Fibroblast of skin of scalp (primary cell): Measurements from ENCODE around the gene ASIC1.
"Not testable (repeated sequence)": the region's sequence is repeated elsewhere in the genome, so short reads cannot be mapped to it uniquely, and the experiment has no call there.

Source experiments
- DNase-seq: peaks from one replicate; pipeline ENCODE4 v3.0.0-alpha.2; 2013

ASIC1 gene

DNA sequence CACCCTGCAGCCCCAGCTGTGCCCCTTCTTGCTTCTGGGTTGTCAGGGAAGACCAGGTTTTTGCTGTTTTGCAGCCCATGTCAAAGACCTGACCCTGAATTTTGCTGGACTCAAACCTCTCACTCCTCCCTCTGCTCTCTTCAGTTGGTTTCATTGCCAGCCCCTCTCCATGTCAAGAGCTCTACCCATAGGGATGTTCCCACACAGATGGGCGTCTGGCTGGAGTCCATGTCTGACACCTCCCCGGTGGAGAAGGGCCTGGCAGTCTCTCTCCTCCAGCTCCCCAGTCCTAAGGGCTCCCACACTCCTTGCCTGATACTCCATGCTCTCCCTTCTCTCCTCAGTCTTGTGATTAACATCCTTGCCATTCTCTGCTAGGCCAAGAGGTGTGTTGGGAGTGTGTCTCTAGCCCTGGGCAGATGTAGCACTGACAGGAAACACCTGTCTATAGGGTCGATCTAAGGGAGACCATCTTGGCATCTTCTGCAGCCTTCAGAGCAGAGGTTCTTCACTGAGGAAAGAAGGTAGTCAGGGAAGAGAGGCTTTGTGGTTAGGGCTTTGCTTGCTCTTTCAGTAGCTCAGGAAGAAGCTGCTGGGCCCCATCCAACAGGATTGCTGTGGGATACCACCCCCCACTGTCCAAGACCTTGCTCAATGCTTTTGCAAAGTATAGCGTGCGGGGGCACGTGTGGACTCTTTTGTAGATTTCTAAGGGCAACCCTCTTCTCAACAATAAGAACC is 4.7 kb downstream of the ASIC1 start:
- peak; percentile 34 for DNase-seq

- no peak for DNase-seq
These were observed 5.5 kb downstream of the ASIC1 start for GRCh38 chr12:50062728-50063460.

DNA sequence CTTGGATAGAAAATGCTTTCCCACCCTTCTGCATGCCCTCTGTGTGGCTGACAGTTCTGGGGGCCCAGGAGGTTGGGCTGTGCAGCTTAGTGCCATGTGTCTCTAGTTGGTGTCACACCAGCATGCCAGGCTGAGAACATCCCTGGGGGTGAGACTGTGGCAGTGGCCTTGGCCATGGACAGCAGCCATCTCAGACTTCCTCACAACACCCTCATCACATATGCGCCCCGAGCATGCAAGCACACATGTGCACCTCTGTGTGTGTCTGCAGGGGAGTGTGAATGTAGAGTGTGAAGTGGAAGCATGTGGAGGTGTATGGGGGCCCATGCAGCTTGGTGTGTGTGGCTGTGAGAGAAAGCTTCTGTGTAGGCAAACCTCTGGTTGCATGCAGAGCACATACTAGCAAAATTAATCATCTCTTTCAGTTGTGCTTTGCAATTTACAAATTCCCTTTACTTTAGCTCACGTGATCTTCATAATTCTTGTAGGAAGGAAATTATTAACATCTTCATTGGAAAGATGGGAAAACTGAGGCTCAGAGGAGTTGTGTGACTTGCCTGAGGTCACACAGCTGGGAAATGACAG is 8.4 kb downstream of the ASIC1 start:
- peak; percentile 61 for DNase-seq

DNA sequence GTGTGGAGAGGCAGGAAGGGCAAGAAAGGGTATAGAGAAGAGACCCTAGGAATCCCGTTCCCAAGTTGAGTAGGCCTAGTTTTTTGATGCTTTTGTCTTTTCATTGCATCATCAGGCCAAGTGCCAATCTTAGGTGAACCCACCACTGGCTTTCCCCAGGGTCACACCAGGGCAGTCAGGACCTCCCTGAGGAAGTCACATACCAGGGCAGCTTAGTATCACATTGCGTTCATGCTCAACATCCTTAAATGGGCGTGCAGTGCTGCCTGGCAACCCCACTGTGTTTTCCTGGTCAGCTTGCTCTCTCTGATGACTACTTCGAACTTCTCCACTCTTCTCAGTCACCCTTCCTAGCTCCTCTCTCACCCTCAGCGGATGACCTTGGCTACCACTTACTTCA is 9.0 kb downstream of the ASIC1 start:
- DNase-seq: peak; percentile 96

DNA sequence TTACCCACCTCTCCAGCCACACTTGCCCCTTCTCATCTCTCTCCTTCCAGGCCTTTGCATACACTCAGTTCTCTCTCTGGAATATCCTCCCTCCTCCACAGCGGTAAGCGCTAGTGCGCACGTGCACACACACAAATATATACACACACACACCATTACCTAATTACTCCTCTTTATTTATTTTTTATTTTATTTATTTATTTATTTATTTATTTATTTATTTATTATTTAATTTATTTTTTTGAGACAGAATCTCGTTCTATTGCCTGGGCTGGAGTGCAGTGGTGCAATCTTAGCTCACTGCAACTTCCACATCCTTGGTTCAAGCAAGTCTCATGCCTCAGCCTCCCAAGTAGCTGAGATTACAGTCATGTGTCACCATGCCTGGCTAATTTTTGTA is 11.7 kb downstream of the ASIC1 start:
- no peak for DNase-seq

DNA sequence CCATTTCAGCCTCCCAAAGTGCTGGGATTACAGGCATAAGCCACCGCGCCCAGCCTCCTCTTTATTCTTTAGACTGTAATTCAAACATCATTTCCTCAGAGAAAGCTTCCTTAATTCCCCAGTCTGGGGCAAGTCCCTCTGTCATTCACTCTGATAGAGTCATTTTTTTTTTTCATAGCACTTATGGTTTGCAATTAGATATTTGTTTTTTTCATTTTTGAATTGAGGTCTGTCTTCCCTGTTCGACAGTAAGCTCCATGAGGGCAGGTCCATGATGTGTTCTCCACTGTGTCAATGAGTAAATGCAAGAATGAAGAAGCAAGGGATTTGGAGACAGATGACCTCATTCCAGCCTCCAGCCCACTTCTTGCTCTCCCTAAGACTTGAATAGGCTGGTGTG is 12.1 kb downstream of the ASIC1 start:
- DNase-seq: no peak

DNA sequence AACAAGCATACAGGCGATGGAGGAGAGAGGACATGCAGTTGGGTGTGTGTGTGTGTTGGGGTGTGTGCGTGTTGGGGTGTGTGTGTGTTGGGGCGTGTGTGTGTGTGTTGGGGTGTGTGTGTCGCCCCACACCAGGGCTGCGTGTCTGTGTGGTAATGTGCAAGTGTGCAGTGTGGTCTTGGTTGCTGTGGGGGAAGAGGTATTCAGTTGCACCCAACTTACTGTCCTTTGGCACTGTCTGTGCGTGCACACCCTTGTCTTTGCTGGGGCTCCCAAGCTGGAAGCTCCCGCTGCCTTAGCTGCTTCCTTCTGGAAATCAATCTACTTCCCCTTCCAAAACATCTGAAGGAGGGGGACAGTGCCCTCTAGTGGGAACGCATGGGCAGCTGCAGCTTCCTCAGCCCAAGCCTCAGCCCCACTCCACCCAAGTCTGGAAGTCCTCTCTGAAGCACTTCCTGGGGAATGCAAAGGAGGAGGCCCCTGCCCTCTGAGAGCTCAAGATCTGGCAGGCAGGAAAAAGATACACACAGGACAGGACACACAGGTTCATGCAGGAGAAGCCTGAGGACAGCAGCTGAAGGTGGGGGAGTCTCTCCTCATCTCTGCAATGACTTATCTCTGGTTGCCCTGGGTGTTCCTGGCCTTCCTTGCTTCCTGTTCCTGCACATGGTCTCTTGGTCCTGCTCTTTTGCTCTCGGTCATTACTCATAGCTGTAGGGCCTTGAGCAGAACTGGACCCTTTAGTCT is 13.1 kb downstream of the ASIC1 start:
- peak; percentile 84 for DNase-seq

DNA sequence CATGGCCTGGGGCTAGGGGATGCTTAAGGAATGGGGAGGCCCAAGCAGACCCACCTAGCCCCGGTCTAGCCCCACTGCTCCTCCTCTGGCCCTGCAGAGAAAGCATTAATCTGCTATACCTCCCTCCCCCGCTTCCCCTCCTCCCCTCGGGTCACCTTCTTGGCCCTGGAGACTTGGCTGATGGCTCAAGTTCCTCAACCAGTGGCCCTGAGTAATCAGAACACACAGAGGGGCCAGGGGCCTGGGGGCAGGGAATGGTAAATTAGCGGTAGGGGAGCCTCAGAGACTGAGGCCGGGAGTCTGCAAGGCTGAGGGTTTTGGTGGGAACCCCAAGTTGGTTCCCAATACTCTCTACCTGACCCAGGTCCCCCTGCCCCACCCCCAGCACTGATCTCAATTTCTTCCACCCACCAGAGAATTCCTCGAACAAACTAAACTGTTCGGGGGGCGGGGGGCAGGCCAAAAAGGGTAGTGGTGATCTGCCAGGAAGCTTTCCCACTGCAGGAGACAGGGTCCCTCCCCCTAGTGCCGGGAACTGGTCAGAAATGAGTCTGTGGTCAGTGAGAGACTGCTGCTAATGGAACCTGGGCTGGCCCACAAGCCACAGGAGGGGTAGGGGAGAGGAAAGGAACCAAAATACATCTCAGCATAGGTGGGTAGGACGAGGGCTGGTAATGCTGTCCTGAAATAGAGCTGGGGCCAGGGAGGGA is 15.0 kb downstream of the ASIC1 start:
- no peak for DNase-seq

DNA sequence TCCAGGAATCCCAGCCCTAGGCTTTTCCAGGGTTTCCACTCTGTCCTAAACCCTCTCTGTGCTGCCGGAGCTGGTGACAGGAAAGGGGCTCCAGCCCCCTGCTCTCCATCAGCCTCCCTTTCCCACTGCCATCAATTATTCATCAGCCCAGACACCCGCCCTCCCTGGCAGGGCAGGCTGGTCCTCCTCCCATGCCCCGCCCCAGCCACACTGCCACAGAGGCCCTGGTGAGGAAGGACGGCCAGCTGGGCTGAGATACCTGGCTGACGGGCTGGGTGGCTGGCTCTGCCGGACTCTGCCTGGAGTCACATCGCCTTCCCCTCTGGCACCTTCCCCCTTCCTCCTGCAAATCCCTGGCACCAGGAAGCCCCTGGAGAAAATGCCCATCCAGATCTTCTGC is 15.8 kb downstream of the ASIC1 start:
- no peak for DNase-seq

DNA sequence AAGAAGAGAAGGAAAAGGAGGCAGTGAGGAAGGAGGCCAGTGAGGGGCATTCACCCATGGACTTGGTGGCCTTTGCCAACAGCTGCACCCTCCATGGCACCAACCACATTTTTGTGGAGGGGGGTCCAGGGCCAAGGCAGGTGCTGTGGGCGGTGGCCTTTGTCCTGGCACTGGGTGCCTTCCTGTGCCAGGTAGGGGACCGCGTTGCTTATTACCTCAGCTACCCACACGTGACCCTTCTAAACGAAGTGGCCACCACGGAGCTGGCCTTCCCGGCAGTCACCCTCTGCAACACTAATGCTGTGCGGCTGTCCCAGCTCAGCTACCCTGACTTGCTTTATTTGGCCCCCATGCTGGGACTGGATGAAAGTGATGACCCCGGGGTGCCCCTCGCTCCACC is 16.3 kb downstream of the ASIC1 start:
- DNase-seq: no peak

DNA sequence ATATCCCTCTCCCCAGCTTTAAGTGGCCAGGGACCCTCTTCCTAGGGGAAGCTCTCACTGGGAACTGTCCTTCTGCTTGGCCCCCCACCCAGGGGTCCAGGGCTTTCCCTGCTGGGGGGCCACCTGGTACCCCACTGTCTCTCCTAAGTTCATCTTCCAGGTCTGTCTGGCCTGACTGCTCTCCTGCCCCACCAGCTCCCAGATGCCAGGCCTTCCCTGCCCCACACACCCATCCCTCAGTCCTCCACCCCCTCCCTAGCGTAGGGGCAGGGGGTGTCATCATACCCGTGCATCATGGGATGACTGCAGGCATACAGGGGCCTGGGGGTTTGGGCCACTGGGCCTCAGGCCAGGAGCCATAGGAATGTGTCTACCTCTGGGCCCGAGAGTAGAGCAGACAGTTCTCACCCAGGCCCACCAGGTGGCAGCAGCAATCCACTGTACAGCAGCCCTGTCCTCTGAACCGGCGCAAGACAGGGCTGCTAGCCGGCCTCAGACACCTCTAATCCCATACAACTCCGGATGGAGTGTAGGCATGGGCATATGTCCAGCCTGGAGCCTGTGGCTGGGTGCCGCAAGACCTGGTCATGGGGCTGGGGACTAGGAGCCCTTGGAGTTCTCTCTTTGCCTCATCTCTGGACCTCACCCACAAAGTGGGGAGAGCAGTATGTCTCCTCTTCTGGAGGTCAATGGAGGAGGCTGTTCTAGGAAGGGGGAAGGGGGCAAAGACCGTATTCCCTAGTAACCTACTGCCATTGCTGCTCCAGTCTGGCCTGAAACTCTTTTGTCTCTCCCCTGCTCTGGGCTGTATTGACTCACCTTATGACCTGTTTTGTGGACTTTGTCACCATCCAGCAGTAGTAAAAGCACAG is 17.8 kb downstream of the ASIC1 start:
- peak; percentile 80 for DNase-seq

GRCh38 chr12:50075808-50076170 is 18.4 kb downstream of the ASIC1 start:
- DNase-seq: no peak

GRCh38 chr12:50077099-50077498 is 19.7 kb downstream of the ASIC1 start:
- DNase-seq: no peak

DNA sequence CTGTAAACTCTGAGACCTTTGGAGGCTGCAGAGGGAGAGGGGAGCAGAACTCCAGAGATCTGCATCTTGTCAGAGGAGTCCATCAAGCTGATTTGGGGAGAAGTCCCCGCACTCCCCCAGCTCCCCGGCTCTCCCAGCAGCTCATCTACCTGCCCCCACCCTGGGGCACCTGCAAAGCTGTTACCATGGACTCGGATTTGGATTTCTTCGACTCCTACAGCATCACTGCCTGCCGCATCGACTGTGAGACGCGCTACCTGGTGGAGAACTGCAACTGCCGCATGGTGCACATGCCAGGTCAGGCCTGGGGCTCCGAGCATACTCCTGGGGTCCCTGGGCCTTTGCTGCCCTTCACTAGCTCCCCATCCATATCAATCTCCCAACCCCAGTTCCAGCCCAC is 20.9 kb downstream of the ASIC1 start:
- DNase-seq: no peak

DNA sequence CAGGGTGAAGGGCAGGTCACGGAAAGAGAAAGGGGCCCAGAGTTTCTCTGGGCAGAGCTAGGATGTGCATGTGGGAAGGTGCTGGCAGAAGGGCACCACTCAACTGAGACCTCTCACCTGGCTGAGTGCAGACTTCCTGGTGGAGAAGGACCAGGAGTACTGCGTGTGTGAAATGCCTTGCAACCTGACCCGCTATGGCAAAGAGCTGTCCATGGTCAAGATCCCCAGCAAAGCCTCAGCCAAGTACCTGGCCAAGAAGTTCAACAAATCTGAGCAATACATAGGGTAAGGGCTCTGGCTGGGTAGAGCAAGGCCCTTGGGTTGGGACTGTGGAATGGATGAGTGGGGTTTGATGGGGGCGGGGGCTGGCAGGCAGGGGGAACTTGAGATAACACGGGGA is 22.4 kb downstream of the ASIC1 start:
- no peak for DNase-seq

DNA sequence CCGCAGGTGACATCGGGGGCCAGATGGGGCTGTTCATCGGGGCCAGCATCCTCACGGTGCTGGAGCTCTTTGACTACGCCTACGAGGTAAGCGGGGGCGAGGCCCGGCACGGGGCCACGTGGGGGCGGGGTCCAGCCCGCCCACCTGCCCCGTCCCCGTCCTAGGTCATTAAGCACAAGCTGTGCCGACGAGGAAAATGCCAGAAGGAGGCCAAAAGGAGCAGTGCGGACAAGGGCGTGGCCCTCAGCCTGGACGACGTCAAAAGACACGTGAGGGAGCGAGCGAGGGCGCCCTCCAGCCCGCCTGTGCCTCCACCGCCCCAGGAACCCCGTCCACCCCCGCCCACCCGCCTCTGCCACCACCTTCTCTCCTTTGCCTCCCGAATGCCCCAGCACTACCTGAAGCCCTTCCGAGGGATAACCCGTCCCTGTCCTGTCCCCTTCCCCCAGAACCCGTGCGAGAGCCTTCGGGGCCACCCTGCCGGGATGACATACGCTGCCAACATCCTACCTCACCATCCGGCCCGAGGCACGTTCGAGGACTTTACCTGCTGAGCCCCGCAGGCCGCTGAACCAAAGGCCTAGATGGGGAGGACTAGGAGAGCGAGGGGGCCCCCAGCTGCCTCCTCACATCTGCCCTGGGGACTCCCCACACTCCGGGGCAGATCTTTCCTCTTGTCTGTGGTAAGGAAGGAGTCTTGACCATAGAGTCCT is 23.9 kb downstream of the ASIC1 start:
- no peak for DNase-seq

GRCh38 chr12:50082644-50083043 is 25.2 kb downstream of the ASIC1 start:
- DNase-seq: no peak

- DNase-seq: no peak
These were observed 25.9 kb downstream of the ASIC1 start for GRCh38 chr12:50083301-50083700.

- DNase-seq: not testable (repeated sequence)
These were observed 27.0 kb downstream of the ASIC1 start for GRCh38 chr12:50084409-50084774.

DNA sequence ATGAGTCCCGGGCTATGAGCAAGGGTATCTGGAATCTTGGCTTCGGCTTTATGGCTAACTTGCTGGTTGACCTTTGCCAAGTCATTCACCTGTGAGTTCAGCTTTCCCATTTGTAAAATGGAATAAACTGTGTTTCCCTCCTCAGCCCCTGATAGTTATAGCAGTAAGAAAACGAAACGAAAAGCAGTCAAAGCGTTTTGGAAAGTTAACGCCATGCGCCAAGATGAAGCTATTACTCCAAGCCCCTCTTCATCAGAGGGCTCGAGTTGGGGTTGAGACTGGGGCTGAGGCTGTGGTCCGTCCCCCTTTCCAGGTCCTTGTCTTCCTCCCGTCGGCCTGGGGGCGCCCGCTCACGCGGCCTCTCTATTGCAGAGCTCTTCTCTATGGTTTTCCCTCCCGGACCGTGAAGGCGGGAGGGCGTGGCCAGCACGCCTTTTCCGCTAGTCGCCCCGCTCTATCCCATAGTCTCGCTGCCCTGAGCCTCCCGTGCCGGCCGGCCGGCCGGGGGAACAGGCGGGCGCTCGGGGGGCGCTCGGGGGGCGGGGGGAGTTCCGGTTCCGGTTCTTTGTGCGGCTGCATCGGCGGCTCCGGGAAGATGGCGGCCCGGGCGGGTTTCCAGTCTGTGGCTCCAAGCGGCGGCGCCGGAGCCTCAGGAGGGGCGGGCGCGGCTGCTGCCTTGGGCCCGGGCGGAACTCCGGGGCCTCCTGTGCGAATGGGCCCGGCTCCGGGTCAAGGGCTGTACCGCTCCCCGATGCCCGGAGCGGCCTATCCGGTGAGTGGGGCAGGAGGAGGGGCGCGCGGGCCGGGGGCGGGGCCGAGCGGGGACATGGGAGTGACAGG is 27.6 kb downstream of the ASIC1 start, which contains the start of gene SMARCD1:
TSS of gene SMARCD1 (plus strand) at position 568 of the 840 bp plus-strand sequence. CDS start at position 596, 28 bp downstream.
- peak; percentile 95 for DNase-seq
